MM.1S (cell line): ENCODE measurements around the gene GNAQ.

Experiments
- DNase-seq: peaks from one replicate; pipeline ENCODE4 v3.0.0-alpha.2; 2015
- H2AFZ ChIP-seq: fragments of 300-600 bp; sonication (generic); 2 replicates; pipeline ENCODE4 v1.6.0; 2016; ENCODE audit warnings: antibody characterized with exemption, low read length
- H3F3A ChIP-seq: fragments of 300-600 bp; sonication (generic); 2 replicates; pipeline ENCODE4 v1.6.1; 2016; ENCODE audit warnings: mild to moderate bottlenecking, antibody characterized with exemption, low read length, moderate library complexity, mixed read lengths; ENCODE audit not compliant: insufficient read depth
- H3K27ac ChIP-seq: fragments of 300-600 bp; sonication (generic); 2 replicates; pipeline ENCODE4 v1.5.1; 2016; ENCODE audit warnings: mild to moderate bottlenecking, low read length
- H3K27me3 ChIP-seq: fragments of 300-600 bp; sonication (generic); replicated peaks from 2 replicates; pipeline ENCODE4 v1.6.0; 2016; ENCODE audit warnings: low read length; ENCODE audit not compliant: insufficient read depth
- H3K36me3 ChIP-seq: fragments of 300-600 bp; sonication (generic); replicated peaks from 2 replicates; pipeline ENCODE4 v1.6.1; 2016; ENCODE audit warnings: mild to moderate bottlenecking, low read length, mixed read lengths; ENCODE audit not compliant: insufficient read depth
- H3K4me1 ChIP-seq: fragments of 300-600 bp; sonication (generic); 2 replicates; pipeline ENCODE4 v1.6.1; 2016; ENCODE audit warnings: low read length, mixed read lengths
- H3K4me2 ChIP-seq: fragments of 300-600 bp; sonication (generic); 2 replicates; pipeline ENCODE4 v1.6.0; 2016; ENCODE audit warnings: low read depth, low read length
- H3K4me3 ChIP-seq: fragments of 300-600 bp; sonication (generic); 2 replicates; pipeline ENCODE4 v1.5.1; 2016; ENCODE audit warnings: low read length, mixed read lengths
- H3K79me2 ChIP-seq: fragments of 300-600 bp; sonication (generic); 2 replicates; pipeline ENCODE4 v1.6.1; 2016; ENCODE audit warnings: mixed run types, low read length, mixed read lengths
- H3K9ac ChIP-seq: fragments of 300-600 bp; sonication (generic); 2 replicates; pipeline ENCODE4 v1.6.1; 2016; ENCODE audit warnings: low read length, mixed read lengths
- H3K9me2 ChIP-seq: fragments of 300-600 bp; sonication (generic); replicated peaks from 2 replicates; pipeline ENCODE4 v1.6.1; 2016; ENCODE audit warnings: mild to moderate bottlenecking, low read length, mixed read lengths; ENCODE audit not compliant: insufficient read depth
- H3K9me3 ChIP-seq: fragments of 300-600 bp; sonication (generic); replicated peaks from 2 replicates; pipeline ENCODE4 v1.6.1; 2016; ENCODE audit warnings: mild to moderate bottlenecking, low read length, mixed read lengths; ENCODE audit not compliant: insufficient read depth
- H4K20me1 ChIP-seq: fragments of 300-600 bp; sonication (generic); 2 replicates; pipeline ENCODE4 v1.6.1; 2016; ENCODE audit warnings: mild to moderate bottlenecking, low read length, moderate library complexity, mixed read lengths; ENCODE audit not compliant: insufficient read depth
- EZH2 ChIP-seq: fragments of 300-600 bp; sonication (generic); optimal IDR thresholded peaks from 2 replicates; pipeline ENCODE3; 2017; ENCODE audit warnings: low read depth, mild to moderate bottlenecking, antibody characterized with exemption, low read length, mixed read lengths
- EZH2phosphoT487 ChIP-seq: fragments of 300-600 bp; sonication (generic); IDR thresholded peaks from 2 replicates; pipeline ENCODE4 v1.6.1; 2018; ENCODE audit warnings: antibody characterized with exemption, low read length
- TF ChIP-seq, protein P1 (sequence below): fragments of 300-600 bp; sonication (generic); IDR thresholded peaks from 2 replicates; pipeline ENCODE4 v1.5.1; 2016; ENCODE audit warnings: antibody characterized with exemption, low read length, mixed read lengths

The GNAQ gene

DNA sequence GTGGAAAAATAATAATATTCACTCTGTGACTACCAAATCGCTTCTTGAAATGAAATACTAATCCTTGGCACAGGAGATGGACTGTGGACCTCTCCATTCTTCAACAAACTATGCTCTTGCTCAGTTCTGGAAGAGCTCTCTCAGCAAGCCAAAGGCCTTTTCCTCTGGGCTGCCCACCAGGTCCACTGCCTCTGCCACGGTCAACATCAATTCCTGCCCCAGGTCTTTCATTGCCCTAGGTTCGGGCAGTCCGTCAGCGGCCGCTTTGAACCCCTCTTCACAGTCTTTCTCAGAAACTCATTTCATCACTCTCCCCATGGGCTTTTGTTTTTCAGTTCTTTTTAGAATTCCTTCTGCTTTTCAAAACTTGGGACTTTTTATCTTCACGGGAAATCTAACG lies 64.9 kb downstream of the GNAQ start:
- TF ChIP-seq, protein P1, sequence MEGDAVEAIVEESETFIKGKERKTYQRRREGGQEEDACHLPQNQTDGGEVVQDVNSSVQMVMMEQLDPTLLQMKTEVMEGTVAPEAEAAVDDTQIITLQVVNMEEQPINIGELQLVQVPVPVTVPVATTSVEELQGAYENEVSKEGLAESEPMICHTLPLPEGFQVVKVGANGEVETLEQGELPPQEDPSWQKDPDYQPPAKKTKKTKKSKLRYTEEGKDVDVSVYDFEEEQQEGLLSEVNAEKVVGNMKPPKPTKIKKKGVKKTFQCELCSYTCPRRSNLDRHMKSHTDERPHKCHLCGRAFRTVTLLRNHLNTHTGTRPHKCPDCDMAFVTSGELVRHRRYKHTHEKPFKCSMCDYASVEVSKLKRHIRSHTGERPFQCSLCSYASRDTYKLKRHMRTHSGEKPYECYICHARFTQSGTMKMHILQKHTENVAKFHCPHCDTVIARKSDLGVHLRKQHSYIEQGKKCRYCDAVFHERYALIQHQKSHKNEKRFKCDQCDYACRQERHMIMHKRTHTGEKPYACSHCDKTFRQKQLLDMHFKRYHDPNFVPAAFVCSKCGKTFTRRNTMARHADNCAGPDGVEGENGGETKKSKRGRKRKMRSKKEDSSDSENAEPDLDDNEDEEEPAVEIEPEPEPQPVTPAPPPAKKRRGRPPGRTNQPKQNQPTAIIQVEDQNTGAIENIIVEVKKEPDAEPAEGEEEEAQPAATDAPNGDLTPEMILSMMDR, result no peak
- TF ChIP-seq EZH2phosphoT487, result no peak
- no peak for TF ChIP-seq EZH2

GRCh38 chr9:77965445-77966123 lies 66.0 kb downstream of the GNAQ start:
- no peak for DNase-seq
- Histone ChIP-seq H3K9me2 (no peaks in the 10 kb centered on the region), H4K20me1 (no peaks in the 10 kb centered on the region), H3K4me1 (no peaks in the 10 kb centered on the region), H3K27ac (no peak overlapping the region), H3K4me3 (no peak overlapping the region), H3K9ac (no peak overlapping the region), H3K36me3 (no peaks in the 10 kb centered on the region), H2AFZ (no peak overlapping the region), H3K79me2 (0 out of 2 replicates have a peak, but pooled peaks cover 2% of the 10 kb centered on the region), H3K27me3 (no peaks in the 10 kb centered on the region), H3K9me3 (no peaks in the 10 kb centered on the region), H3F3A (no peaks in the 10 kb centered on the region), H3K4me2 (no peak overlapping the region)
- no peak for TF ChIP-seq EZH2phosphoT487
- TF ChIP-seq EZH2, result no peak
- TF ChIP-seq, protein P1, result no peak

More for the DNA sequence above, 64.9 kb downstream of the GNAQ start:
- H3K9me2 ChIP-seq, result no peaks in the 10 kb centered on the region
- no peak overlapping the region for H3K4me2 ChIP-seq
- no peaks in the 10 kb centered on the region for H3K27me3 ChIP-seq
- no peak for DNase-seq
- H3K9me3 ChIP-seq, result no peaks in the 10 kb centered on the region
- H3K4me3 ChIP-seq, result no peak overlapping the region
- H3K79me2 ChIP-seq, result 0 out of 2 replicates have a peak, but pooled peaks cover 2% of the 10 kb centered on the region
- no peaks in the 10 kb centered on the region for H3F3A ChIP-seq
- no peak overlapping the region for H2AFZ ChIP-seq
- no peak overlapping the region for H3K9ac ChIP-seq
- no peaks in the 10 kb centered on the region for H3K4me1 ChIP-seq
- H3K36me3 ChIP-seq, result no peaks in the 10 kb centered on the region
- H4K20me1 ChIP-seq, result no peaks in the 10 kb centered on the region
- H3K27ac ChIP-seq, result no peak overlapping the region

DNA sequence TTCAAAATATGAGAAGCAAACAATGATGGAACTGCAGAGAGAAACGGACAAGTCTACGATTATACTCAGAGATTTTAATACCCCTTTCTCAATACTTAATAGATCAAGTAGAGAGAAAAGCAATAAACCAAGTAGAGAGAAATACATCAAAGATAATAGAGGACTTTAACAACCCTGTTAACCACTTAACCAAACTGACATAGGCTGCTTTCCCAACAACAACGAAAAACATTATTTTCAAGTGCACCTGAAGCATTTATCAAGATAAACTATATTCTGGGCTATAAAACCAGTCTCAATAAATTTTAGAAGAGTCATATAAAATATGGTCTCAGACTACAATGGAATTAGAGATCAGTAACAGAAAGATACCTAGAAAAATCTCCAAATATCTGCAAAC lies 67.4 kb downstream of the GNAQ start:
- H3K9ac ChIP-seq, result no peak overlapping the region
- no peaks in the 10 kb centered on the region for H3K9me3 ChIP-seq
- no peak overlapping the region for H3K4me2 ChIP-seq
- H3K9me2 ChIP-seq, result no peaks in the 10 kb centered on the region
- no peak overlapping the region for H3K4me3 ChIP-seq
- H4K20me1 ChIP-seq, result no peaks in the 10 kb centered on the region
- no peaks in the 10 kb centered on the region for H3F3A ChIP-seq
- H3K4me1 ChIP-seq, result no peaks in the 10 kb centered on the region
- H3K79me2 ChIP-seq, result 0 out of 2 replicates have a peak, but pooled peaks cover 2% of the 10 kb centered on the region
- H3K27me3 ChIP-seq, result no peaks in the 10 kb centered on the region
- no peak for DNase-seq
- H2AFZ ChIP-seq, result no peak overlapping the region
- no peaks in the 10 kb centered on the region for H3K36me3 ChIP-seq
- TF ChIP-seq EZH2phosphoT487, result no peak
- no peak for TF ChIP-seq EZH2
- TF ChIP-seq, protein P1, result no peak
- H3K27ac ChIP-seq, result no peak overlapping the region
